ENCODE data around the gene AUTS2. TPM values are rescaled to one million over a fixed set of nuclear protein-coding genes. Genes with fewer than 3 reads are reported as not detected.

AUTS2 gene
- total and polyA plus RNA-seq, 2 donors: 13.4 to 87.7 TPM

DNA sequence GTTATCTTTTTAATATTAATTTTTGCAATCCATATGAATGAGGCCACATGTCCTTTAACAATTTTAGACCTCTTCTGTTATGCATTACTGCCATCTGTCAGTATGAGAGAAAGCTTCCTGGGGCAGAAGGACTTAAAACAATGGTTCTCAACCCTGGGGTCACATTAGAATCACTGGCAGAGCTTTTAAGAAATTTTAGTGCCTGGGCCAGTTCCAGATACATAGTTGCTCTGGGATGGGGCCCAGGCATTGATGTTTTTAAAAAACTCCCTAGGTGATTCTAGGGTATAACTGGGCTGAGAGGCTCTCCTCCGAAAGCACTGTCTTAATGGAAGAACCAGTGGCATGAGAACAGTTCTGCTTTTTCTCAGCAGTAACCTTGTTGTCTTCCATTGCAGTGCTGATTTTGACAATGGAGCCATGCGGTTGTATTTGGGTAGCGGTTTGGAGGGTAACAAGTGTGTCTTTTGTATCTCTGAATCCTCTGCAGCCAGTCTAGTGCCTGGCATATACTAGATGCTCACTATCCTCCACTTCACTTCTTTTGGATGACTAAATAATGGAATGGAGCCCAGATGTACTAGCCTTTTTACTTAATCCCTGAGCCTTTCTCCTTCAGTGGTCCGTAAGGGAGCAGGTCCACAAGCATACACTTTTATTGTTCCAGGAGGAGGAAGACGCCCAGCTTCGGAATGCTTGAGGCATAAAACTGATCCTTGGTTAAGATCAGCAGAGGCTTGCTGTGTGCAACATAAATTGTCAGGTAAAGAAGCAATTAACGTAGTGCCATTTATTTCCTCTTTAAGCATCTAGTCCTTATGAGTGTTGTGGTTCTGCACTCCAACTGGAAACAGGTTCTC, 227.1 kb downstream of the AUTS2 start:
- Histone ChIP-seq H3K27ac (ENCODE audit: low read depth) (no peak overlapping the region), H3K36me3 (ENCODE audit: insufficient read depth) (no peaks in the 10 kb centered on the region), H3K4me1 (ENCODE audit: insufficient read depth) (peaks cover 2% of the 10 kb centered on the region), H3K4me3 (ENCODE audit: low read depth, low read length) (no peak overlapping the region)
- DNase-seq (ENCODE audit: extremely low spot score): no peak
- 84% methylated on average over 7 of the region's 7 CpGs for WGBS

DNA sequence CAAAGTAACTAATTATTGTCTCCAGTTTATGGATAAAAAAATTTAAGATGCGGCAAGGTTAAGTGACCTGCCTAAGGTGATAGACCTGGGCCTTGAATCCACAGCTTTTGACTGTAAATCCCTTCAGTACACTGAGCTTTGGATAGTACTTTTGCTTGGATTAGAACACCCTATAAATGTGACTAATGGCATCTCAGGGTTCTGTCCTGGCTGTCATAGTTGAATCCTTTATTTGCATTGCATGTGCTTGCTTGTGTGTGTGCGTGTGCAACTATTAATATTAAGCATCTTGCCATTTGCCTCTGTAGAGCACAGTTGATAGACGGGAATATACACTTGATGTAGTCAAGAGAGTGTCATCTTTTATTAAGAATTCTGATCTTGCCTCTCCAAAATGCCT, 228.0 kb downstream of the AUTS2 start:
- WGBS: 78% methylated on average over 3 of the region's 3 CpGs
- DNase-seq (ENCODE audit: extremely low spot score): no peak
- Histone ChIP-seq H3K27ac (ENCODE audit: low read depth) (no peak overlapping the region), H3K36me3 (ENCODE audit: insufficient read depth) (no peaks in the 10 kb centered on the region), H3K4me3 (ENCODE audit: low read depth, low read length) (no peak overlapping the region), H3K4me1 (ENCODE audit: insufficient read depth) (peaks cover 2% of the 10 kb centered on the region)

DNA sequence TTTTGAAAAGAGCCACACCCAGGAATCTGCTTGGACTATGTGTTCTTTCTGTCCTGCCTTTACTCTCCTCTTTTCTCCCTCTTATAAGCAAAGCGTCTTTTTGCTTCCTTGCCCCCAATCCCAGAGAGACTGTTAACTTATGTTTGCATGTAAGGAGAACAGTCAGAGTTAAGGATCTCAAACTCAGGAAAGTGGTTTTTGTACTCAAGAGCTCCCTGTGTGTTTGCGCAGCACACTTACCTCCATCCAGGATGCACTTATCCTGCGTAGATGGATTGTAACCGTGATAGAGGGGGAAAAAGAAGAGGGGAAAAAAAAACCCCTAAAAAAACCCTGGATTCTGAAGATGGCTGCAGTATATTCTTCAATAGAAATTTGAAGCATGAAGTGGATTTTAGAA, 228.9 kb downstream of the AUTS2 start:
- H3K36me3 ChIP-seq (ENCODE audit: insufficient read depth): no peaks in the 10 kb centered on the region
- H3K4me1 ChIP-seq (ENCODE audit: insufficient read depth): peaks cover 2% of the 10 kb centered on the region
- H3K27ac ChIP-seq (ENCODE audit: low read depth): no peak overlapping the region
- H3K4me3 ChIP-seq (ENCODE audit: low read depth, low read length): no peak overlapping the region
- no peak for DNase-seq (ENCODE audit: extremely low spot score)
- 96% methylated on average over 4 of the region's 4 CpGs for WGBS

DNA sequence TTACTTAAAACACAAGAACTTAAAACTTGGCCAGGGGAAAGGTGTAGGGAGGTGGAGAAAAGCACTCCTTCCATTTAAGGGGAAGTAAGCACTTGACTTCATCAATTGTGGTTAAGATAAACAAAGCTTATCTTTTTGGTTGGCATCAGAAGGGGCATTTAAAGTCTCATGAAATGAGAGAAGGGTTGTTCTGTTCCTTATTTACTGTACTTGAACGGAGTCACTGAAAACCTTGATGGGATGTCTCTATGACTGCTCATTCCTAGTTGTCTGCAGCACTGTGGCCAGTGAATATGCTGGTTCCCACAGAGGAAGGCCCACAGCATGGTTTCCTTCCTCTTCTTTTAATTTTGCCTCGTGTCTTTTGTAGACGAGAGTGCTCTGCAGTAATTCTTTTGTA, 229.3 kb downstream of the AUTS2 start:
- H3K36me3 ChIP-seq (ENCODE audit: insufficient read depth): no peaks in the 10 kb centered on the region
- no peaks in the 10 kb centered on the region for H3K4me1 ChIP-seq (ENCODE audit: insufficient read depth)
- H3K27ac ChIP-seq (ENCODE audit: low read depth): no peak overlapping the region
- WGBS: 74% methylated on average over 3 of the region's 3 CpGs
- DNase-seq (ENCODE audit: extremely low spot score): no peak
- no peak overlapping the region for H3K4me3 ChIP-seq (ENCODE audit: low read depth, low read length)

DNA sequence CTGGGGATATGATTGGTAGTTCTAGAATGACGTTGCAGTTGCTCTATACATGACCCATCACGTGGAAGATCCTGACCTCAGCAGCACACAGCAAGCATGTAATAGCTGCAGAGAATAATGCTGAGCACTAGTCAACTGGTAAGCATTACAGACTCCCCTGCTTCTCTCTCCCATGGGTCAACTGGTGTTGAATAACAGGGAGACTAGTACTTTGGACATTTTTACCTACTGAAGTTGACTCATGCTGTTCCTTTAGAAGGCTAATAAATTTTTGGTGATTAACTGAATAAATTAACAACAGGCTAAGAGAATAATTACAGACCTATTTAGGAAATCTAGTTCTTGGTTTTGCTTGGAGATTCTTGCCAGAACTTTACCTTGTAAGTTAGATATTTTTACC, 234.1 kb downstream of the AUTS2 start:
- WGBS: 87% methylated on average over 2 of the region's 2 CpGs

DNA sequence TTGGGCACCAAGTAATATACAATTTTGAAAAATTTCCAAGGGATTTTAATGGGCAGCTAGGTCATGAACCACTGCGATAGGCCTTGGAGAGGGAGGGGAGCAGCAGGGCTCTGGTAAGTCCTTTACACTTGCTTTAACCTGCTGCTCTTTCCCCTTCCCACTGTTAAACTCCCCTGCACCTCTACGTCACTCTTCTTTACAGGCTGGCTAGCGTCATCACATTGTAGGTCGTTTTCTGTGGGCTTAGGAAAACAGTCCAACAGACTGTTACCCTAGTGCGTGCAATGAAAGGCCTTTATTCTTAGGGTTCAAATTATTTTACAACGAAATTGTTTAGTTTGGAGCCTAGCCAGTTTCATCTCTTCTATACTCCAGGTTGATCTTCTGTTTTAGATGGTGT, 235.7 kb downstream of the AUTS2 start:
- 80% methylated on average over 6 of the region's 6 CpGs for WGBS
- DNase-seq (ENCODE audit: extremely low spot score): no peak
- Histone ChIP-seq H3K4me3 (ENCODE audit: low read depth, low read length) (no peak overlapping the region), H3K36me3 (ENCODE audit: insufficient read depth) (no peaks in the 10 kb centered on the region), H3K27ac (ENCODE audit: low read depth) (no peak overlapping the region), H3K4me1 (ENCODE audit: insufficient read depth) (no peaks in the 10 kb centered on the region)

More for the DNA sequence above, 234.1 kb downstream of the AUTS2 start:
- DNase-seq (ENCODE audit: extremely low spot score): no peak
- Histone ChIP-seq H3K4me1 (ENCODE audit: insufficient read depth) (no peaks in the 10 kb centered on the region), H3K4me3 (ENCODE audit: low read depth, low read length) (no peak overlapping the region), H3K36me3 (ENCODE audit: insufficient read depth) (no peaks in the 10 kb centered on the region), H3K27ac (ENCODE audit: low read depth) (no peak overlapping the region)

DNA sequence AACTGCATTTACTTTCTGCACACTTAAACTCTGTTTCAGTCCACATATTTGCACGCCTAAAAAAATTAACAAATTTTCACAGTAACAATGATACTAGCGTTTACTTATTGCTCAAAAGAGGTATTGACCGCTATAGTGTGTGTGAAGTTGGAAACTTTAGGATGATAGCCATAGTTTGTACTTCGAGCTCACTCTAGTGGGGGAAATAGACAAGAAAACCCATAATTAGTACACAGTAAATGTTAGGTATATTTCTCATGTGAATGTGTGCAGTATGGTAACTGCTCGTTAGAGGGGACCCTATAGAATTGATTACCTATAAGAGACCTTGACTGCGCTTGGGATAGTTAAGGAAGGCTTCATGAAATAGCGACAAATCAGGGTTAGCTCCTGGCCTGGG, 238.4 kb downstream of the AUTS2 start:
- no peak for DNase-seq (ENCODE audit: extremely low spot score)
- Histone ChIP-seq H3K27ac (ENCODE audit: low read depth) (no peak overlapping the region), H3K4me1 (ENCODE audit: insufficient read depth) (no peaks in the 10 kb centered on the region), H3K36me3 (ENCODE audit: insufficient read depth) (no peaks in the 10 kb centered on the region), H3K4me3 (ENCODE audit: low read depth, low read length) (no peak overlapping the region)
- WGBS: 94% methylated on average over 7 of the region's 7 CpGs

DNA sequence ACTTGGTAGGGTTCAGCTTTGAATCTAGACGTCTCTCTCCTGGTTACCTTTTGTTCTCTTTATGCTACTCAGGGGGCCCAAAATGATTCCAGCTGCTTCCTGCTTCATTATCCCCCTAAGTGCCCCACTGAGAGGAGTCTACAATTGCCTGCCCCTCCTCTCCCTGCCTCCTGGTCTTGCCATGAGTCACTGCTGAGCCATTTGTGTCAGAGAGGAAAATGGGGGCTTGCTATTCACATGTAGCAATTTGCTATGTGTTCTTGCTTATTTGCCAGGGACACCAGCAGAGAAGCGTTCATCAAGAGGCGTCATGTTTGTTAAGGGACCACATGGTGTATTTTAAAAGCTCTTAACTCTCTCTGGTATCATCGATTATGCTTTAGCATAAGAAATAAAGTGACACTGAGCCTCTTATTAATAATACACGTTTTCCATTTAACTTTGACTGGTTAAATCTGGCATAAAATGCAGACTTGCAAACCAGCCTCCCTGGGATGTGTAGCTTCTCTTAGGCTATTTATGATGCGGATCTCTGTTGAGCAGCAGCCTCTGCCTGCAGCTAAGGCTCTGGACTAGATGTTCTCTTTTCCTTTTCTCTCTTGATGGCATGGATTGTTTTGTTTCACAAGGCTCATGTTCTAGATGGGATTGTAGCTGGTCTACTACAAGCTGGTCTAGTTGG, 239.3 kb downstream of the AUTS2 start:
- no peak overlapping the region for H3K4me3 ChIP-seq (ENCODE audit: low read depth, low read length)
- no peak overlapping the region for H3K27ac ChIP-seq (ENCODE audit: low read depth)
- H3K36me3 ChIP-seq (ENCODE audit: insufficient read depth): no peaks in the 10 kb centered on the region
- no peaks in the 10 kb centered on the region for H3K4me1 ChIP-seq (ENCODE audit: insufficient read depth)
- no peak for DNase-seq (ENCODE audit: extremely low spot score)
- WGBS: 79% methylated on average over 6 of the region's 6 CpGs

DNA sequence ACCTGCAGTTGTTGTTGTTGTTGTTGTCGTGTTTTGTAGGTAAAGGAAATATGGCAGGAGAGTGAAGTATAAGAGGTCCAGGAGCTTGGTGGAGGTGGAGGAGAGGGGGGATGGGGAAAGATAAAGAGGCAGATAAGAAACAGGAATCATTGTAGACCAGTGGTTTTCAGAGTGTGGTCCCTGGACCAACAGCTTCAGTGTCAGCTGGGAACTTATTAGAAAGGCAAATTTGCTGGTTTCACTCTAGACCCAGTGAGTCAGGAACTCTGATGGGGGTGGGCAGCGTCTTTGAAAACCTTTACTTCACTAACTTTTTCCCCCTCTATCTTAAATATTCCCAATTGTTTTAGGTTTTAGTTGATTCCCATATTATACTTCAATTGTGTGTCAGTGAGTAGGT, 241.5 kb downstream of the AUTS2 start:
- WGBS: 97% methylated on average over 2 of the region's 2 CpGs
- H3K4me3 ChIP-seq (ENCODE audit: low read depth, low read length): no peak overlapping the region
- H3K36me3 ChIP-seq (ENCODE audit: insufficient read depth): no peaks in the 10 kb centered on the region
- no peaks in the 10 kb centered on the region for H3K4me1 ChIP-seq (ENCODE audit: insufficient read depth)
- DNase-seq (ENCODE audit: extremely low spot score): no peak
- no peak overlapping the region for H3K27ac ChIP-seq (ENCODE audit: low read depth)

DNA sequence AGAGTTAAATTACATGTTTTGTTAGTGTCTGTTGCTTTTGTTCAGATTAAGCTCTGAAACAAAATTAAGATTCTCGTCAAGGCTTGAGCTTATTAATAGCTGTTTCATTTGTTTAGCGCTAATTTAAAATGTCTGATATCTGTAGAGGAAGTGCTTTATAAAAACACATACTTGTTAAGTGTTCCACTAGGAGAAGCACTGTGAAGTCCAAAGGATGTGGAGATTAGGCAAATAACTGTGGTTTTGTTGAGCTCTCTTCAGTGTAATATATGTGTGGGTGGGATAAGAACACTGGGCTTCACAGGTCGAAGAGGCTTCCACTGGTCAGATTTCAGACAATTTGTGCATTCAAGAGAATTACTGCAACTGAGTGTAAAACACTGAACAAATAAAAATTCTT, 242.0 kb downstream of the AUTS2 start:
- no peaks in the 10 kb centered on the region for H3K36me3 ChIP-seq (ENCODE audit: insufficient read depth)
- no peak overlapping the region for H3K4me3 ChIP-seq (ENCODE audit: low read depth, low read length)
- H3K4me1 ChIP-seq (ENCODE audit: insufficient read depth): no peaks in the 10 kb centered on the region
- 75% methylated on average over 3 of the region's 3 CpGs for WGBS
- no peak for DNase-seq (ENCODE audit: extremely low spot score)
- no peak overlapping the region for H3K27ac ChIP-seq (ENCODE audit: low read depth)

DNA sequence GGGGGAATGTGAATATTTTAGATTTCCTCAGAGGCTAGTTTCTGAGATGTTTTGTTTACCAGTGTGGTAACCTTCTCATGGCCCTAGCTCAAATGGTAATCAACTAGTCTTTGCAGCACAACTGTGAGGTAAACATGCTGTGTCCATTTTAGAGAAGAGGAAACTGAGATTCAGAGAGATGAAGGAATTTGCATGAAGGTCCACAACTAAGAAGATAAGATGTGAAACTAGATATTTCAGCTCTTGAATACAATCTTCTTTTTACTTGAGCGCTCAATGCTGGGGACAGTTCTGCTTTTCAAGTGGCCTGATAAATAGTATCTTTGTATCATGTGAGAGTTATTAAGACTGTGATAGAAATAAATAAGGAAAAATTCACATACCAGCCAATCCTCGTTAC, 245.4 kb downstream of the AUTS2 start:
- H3K4me3 ChIP-seq (ENCODE audit: low read depth, low read length): no peak overlapping the region
- no peak overlapping the region for H3K27ac ChIP-seq (ENCODE audit: low read depth)
- 88% methylated on average over 2 of the region's 2 CpGs for WGBS
- no peaks in the 10 kb centered on the region for H3K4me1 ChIP-seq (ENCODE audit: insufficient read depth)
- no peaks in the 10 kb centered on the region for H3K36me3 ChIP-seq (ENCODE audit: insufficient read depth)
- no peak for DNase-seq (ENCODE audit: extremely low spot score)

DNA sequence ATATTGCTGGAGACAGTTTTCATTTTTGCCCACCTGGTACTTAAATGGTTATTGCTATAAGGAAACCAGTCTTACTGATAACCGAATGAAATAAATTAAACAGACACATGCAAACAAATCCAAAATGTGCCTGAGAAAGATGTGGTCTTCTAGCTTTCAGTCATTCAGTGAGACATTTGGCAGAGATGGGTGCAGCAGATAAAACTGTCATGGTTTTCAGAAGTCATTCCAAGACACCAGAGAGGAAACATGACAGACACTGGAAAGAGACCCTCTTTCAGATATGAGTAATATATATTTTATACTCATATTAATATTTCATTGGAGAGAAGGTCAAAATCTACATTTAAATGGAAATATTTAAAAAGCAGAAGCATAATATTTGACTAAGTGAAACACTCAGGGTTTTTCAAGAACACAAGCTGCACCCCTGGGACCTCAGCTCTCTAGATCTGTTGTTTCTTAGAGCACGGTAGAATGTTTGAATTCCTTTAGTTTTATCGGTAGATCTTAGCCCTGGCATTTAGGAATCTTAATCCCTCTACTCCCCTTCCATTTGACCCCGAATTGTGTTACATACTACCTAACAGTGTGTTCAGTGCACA, 246.1 kb downstream of the AUTS2 start:
- DNase-seq (ENCODE audit: extremely low spot score): no peak
- no peaks in the 10 kb centered on the region for H3K4me1 ChIP-seq (ENCODE audit: insufficient read depth)
- no peak overlapping the region for H3K4me3 ChIP-seq (ENCODE audit: low read depth, low read length)
- H3K36me3 ChIP-seq (ENCODE audit: insufficient read depth): no peaks in the 10 kb centered on the region
- 73% methylated on average over 4 of the region's 4 CpGs for WGBS
- H3K27ac ChIP-seq (ENCODE audit: low read depth): no peak overlapping the region

DNA sequence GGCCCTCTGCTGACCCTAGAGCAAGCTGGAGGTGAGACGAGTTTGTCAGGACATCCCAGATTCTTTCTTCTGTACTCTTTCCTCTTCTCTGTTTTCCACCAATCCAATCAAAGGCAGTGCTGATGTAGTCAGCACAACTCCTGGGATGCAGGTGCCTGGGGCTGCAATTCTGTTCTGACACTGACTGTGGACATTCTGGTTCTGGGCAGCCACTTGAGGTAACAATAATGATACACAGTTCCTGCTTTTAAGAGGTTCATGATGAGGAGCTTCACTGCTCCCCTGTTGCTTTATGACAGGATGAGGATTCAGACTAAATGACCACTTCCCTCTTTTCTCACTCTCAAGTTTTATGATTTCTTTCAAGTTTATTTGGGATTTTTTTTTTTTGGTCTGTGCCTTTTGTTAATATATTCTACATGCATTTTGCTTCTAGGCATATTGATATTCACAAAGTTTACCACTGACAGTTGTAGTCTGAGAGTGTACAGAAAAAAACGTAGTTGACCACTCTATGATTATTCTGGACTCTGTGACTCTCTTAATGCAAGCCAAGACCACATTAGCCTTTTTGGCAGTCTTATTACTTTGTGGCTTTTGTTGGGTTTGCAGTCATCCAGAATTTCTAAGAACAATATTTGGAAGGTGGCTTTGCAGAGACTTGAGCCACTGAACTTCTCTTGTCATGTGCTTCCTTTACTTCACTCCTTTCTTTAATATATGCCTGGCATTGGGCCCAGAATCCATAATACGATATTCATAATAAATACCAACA, 247.6 kb downstream of the AUTS2 start:
- Histone ChIP-seq H3K36me3 (ENCODE audit: insufficient read depth) (no peaks in the 10 kb centered on the region), H3K27ac (ENCODE audit: low read depth) (no peak overlapping the region), H3K4me3 (ENCODE audit: low read depth, low read length) (no peak overlapping the region), H3K4me1 (ENCODE audit: insufficient read depth) (no peaks in the 10 kb centered on the region)
- 54% methylated on average over 3 of the region's 3 CpGs for WGBS
- no peak for DNase-seq (ENCODE audit: extremely low spot score)
